OCI-LY1 (cell line): Measurements from ENCODE around the gene SNRNP40.

Experiments used
- H2AFZ ChIP-seq: fragments of 200-600 bp; sonication (generic), shearing (Covaris generic); 2 replicates; pipeline ENCODE4 v1.6.0; 2014; ENCODE audit warnings: antibody characterized with exemption, mild to moderate bottlenecking, low read length
- H3F3A ChIP-seq: fragments of 200-600 bp; sonication (generic), shearing (Covaris generic); 2 replicates; pipeline ENCODE4 v1.6.0; 2014; ENCODE audit warnings: mild to moderate bottlenecking, antibody characterized with exemption, low read length, moderate library complexity; ENCODE audit not compliant: insufficient read depth
- H3K27ac ChIP-seq: fragments of 200-600 bp; sonication (generic); 2 replicates; pipeline ENCODE4 v1.5.1; 2014; ENCODE audit warnings: low read length, mixed run types, mild to moderate bottlenecking, low read depth; ENCODE audit not compliant: poor library complexity, severe bottlenecking
- H3K27me3 ChIP-seq: fragments of 200-600 bp; sonication (generic); 2 replicates; pipeline ENCODE4 v1.6.0; 2014; ENCODE audit warnings: antibody characterized with exemption, mild to moderate bottlenecking, low read length, moderate library complexity; ENCODE audit not compliant: insufficient read depth
- H3K36me3 ChIP-seq: fragments of 200-600 bp; sonication (generic); 2 replicates; pipeline ENCODE4 v1.6.1; 2014; ENCODE audit warnings: mild to moderate bottlenecking, antibody characterized with exemption, low read length, moderate library complexity, mixed read lengths; ENCODE audit not compliant: insufficient read depth
- H3K4me1 ChIP-seq: fragments of 200-600 bp; sonication (generic); 2 replicates; pipeline ENCODE4 v1.5.1; 2014; ENCODE audit warnings: mild to moderate bottlenecking, low read length, moderate library complexity; ENCODE audit not compliant: insufficient read depth, severe bottlenecking
- H3K4me2 ChIP-seq: fragments of 200-600 bp; sonication (generic), shearing (Covaris generic); 2 replicates; pipeline ENCODE4 v1.6.1; 2014; ENCODE audit warnings: low read length
- H3K4me3 ChIP-seq: fragments of 200-600 bp; sonication (generic); 2 replicates; pipeline ENCODE4 v1.5.1; 2014; ENCODE audit warnings: low read length, low read depth, mild to moderate bottlenecking, mixed read lengths; ENCODE audit not compliant: poor library complexity, severe bottlenecking
- H3K79me2 ChIP-seq: fragments of 200-600 bp; shearing (Covaris generic); 2 replicates; pipeline ENCODE4 v1.6.1; 2016; ENCODE audit warnings: mixed run types, low read length, mixed read lengths; ENCODE audit not compliant: insufficient read depth
- H3K9ac ChIP-seq: fragments of 200-600 bp; sonication (generic), shearing (Covaris generic); 2 replicates; pipeline ENCODE4 v1.6.1; 2014; ENCODE audit warnings: mild to moderate bottlenecking, low read length, mixed read lengths
- H3K9me2 ChIP-seq: fragments of 200-600 bp; sonication (generic), shearing (Covaris generic); 2 replicates; pipeline ENCODE4 v1.6.1; 2014; ENCODE audit warnings: low read depth, mild to moderate bottlenecking, low read length, mixed read lengths
- H3K9me3 ChIP-seq: fragments of 200-600 bp; shearing (Covaris generic); 2 replicates; pipeline ENCODE4 v1.6.1; 2014; ENCODE audit warnings: low read length, mixed read lengths
- H4K20me1 ChIP-seq: fragments of 200-600 bp; sonication (generic), shearing (Covaris generic); 2 replicates; pipeline ENCODE4 v1.6.0; 2016; ENCODE audit warnings: mild to moderate bottlenecking, low read length; ENCODE audit not compliant: insufficient read depth
- CTCF ChIP-seq: fragments of 200-600 bp; sonication (generic), shearing (Covaris generic); IDR thresholded peaks from 2 replicates; pipeline ENCODE4 v1.5.1; 2017; ENCODE audit warnings: mild to moderate bottlenecking, antibody characterized with exemption, low read length, moderate library complexity, mixed read lengths
- EZH2 ChIP-seq: fragments of 200-600 bp; sonication (generic), shearing (Covaris generic); IDR thresholded peaks from 2 replicates; pipeline ENCODE4 v1.8.0; 2017; ENCODE audit warnings: borderline replicate concordance, mixed run types, mild to moderate bottlenecking, antibody characterized with exemption, low read length, moderate library complexity, mixed read lengths

The SNRNP40 gene

DNA sequence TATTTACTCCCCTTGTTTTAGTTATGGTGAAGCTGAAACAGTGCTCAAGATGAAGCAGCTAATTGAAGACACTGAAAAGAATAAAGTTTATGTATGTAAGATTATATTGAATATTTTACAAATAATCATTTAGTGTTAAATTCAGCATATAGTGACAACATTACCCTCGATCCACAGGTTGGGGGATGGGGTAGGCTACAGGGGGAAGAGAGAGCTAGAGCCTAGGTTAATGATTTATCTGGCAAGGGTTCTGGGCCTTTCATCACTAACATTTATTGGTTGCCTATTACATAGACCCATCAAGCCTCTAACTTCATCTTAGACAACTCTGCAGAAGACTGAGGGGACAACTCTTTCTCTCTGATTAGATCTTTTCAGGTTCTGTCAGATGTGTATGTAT is 21.6 kb upstream of the SNRNP40 start:
- no peaks in the 10 kb centered on the region for H4K20me1 ChIP-seq
- no peak overlapping the region for H3K4me3 ChIP-seq
- H3K4me1 ChIP-seq, result no peaks in the 10 kb centered on the region
- H3K79me2 ChIP-seq, result no peaks in the 10 kb centered on the region
- H3K9me2 ChIP-seq, result no peaks in the 10 kb centered on the region
- no peak for TF ChIP-seq CTCF
- TF ChIP-seq EZH2, result no peak
- no peaks in the 10 kb centered on the region for H3K9me3 ChIP-seq
- no peak overlapping the region for H2AFZ ChIP-seq
- peaks cover 72% of the 10 kb centered on the region for H3K36me3 ChIP-seq
- H3K4me2 ChIP-seq, result no peak overlapping the region
- H3K27me3 ChIP-seq, result no peaks in the 10 kb centered on the region
- no peak overlapping the region for H3K27ac ChIP-seq
- no peaks in the 10 kb centered on the region for H3F3A ChIP-seq
- no peak overlapping the region for H3K9ac ChIP-seq

GRCh38 chr1:31315902-31316301 is 19.3 kb upstream of the SNRNP40 start:
- no peaks in the 10 kb centered on the region for H3K79me2 ChIP-seq
- H3F3A ChIP-seq, result no peaks in the 10 kb centered on the region
- H3K36me3 ChIP-seq, result peaks cover 77% of the 10 kb centered on the region
- TF ChIP-seq EZH2 (no peak), CTCF (no peak)
- H2AFZ ChIP-seq, result no peak overlapping the region
- H3K9me2 ChIP-seq, result no peaks in the 10 kb centered on the region; the same call in 1 of the 2 replicates
- no peak overlapping the region for H3K4me3 ChIP-seq
- no peaks in the 10 kb centered on the region for H3K9me3 ChIP-seq
- no peak overlapping the region for H3K9ac ChIP-seq
- H3K27ac ChIP-seq, result no peak overlapping the region
- no peaks in the 10 kb centered on the region for H3K27me3 ChIP-seq
- no peaks in the 10 kb centered on the region for H4K20me1 ChIP-seq
- no peaks in the 10 kb centered on the region for H3K4me1 ChIP-seq
- H3K4me2 ChIP-seq, result no peak overlapping the region

- H3K36me3 ChIP-seq, result peaks cover 48% of the 10 kb centered on the region
Observed at GRCh38 chr1:31310198-31310597, 13.6 kb upstream of the SNRNP40 start.

More at GRCh38 chr1:31310198-31310597, 13.6 kb upstream of the SNRNP40 start:
- TF ChIP-seq CTCF, result no peak
- TF ChIP-seq EZH2, result no peak
- H3K79me2 ChIP-seq, result no peaks in the 10 kb centered on the region
- H3K27me3 ChIP-seq, result no peaks in the 10 kb centered on the region
- H3K27ac ChIP-seq, result no peak overlapping the region
- H3K9me2 ChIP-seq, result no peaks in the 10 kb centered on the region; the same call in 1 of the 2 replicates
- H3F3A ChIP-seq, result no peaks in the 10 kb centered on the region
- no peak overlapping the region for H3K4me2 ChIP-seq
- no peaks in the 10 kb centered on the region for H4K20me1 ChIP-seq
- no peak overlapping the region for H3K9ac ChIP-seq
- no peak overlapping the region for H2AFZ ChIP-seq
- no peak overlapping the region for H3K4me3 ChIP-seq
- no peaks in the 10 kb centered on the region for H3K9me3 ChIP-seq
- no peaks in the 10 kb centered on the region for H3K4me1 ChIP-seq
